PC-9 (cell line): ENCODE measurements around the gene SPTB. TPM values are rescaled to one million over a fixed set of nuclear protein-coding genes. Genes with fewer than 3 reads are reported as not detected.
A peak's percentile ranks its signal among the peaks of the same experiment; 100 is the strongest.

Experiments used
- BruUV-seq: library from RNA; stranded (reverse); fragments of 400-500 nt; replicated peaks from 2 replicates; lab custom pipeline; 2021; lab: Mats Ljungman, UMichigan
- CTCF ChIA-PET: fragments of 300-600 bp; sonication (Branson Sonifier 250); formaldehyde crosslinking; loops from one replicate; lab custom pipeline; 2022; ENCODE audit warnings: antibody characterized with exemption; lab: Charles Lee
- POLR2A ChIA-PET: fragments of 300-600 bp; sonication (Branson Sonifier 250); formaldehyde crosslinking; loops from one replicate; lab custom pipeline; 2022; ENCODE audit warnings: antibody characterized with exemption; ENCODE audit not compliant: unreplicated experiment; lab: Charles Lee
- DNase-seq, 2 experiments: peaks; one replicate each; pipeline versions ENCODE4 v3.0.0 to v3.0.0-alpha.2; 2015 to 2022; ENCODE audit warnings: mixed read lengths in 1 of 2
- H2AFZ ChIP-seq: fragments of 200-600 bp; sonication (generic); 2 replicates; pipeline ENCODE4 v1.8.1; 2017; ENCODE audit warnings: antibody characterized with exemption
- H3F3A ChIP-seq: fragments of 200-600 bp; sonication (generic); 2 replicates; pipeline ENCODE4 v1.8.1; 2017; ENCODE audit warnings: antibody characterized with exemption, mild to moderate bottlenecking, low read depth; ENCODE audit not compliant: insufficient read depth
- H3K27ac ChIP-seq: fragments of 200-600 bp; sonication (generic); 2 replicates; pipeline ENCODE4 v1.6.1; 2016; ENCODE audit warnings: mixed run types
- H3K27me3 ChIP-seq: fragments of 200-600 bp; sonication (generic); 2 replicates; pipeline ENCODE4 v1.6.1; 2016; ENCODE audit warnings: low read depth, mixed run types; ENCODE audit not compliant: insufficient read depth
- H3K36me3 ChIP-seq: fragments of 200-600 bp; sonication (generic); 2 replicates; pipeline ENCODE4 v1.6.1; 2016; ENCODE audit warnings: low read depth, mixed run types
- H3K4me1 ChIP-seq: fragments of 200-600 bp; sonication (generic); replicated peaks from 2 replicates; pipeline ENCODE4 v1.6.1; 2016; ENCODE audit warnings: mixed run types; ENCODE audit not compliant: insufficient read depth
- H3K4me2 ChIP-seq: fragments of 200-600 bp; sonication (generic); 2 replicates; pipeline ENCODE4 v1.6.1; 2017; ENCODE audit warnings: mixed run types
- H3K4me3 ChIP-seq: fragments of 200-600 bp; sonication (generic); 2 replicates; pipeline ENCODE4 v1.6.1; 2016; ENCODE audit warnings: mixed run types
- H3K79me2 ChIP-seq: fragments of 200-600 bp; sonication (generic); 2 replicates; pipeline ENCODE4 v1.6.1; 2017; ENCODE audit warnings: low read depth, mixed run types
- H3K9me2 ChIP-seq: fragments of 200-600 bp; sonication (generic); 2 replicates; pipeline ENCODE4 v1.8.1; 2017; ENCODE audit warnings: mild to moderate bottlenecking; ENCODE audit not compliant: insufficient read depth
- H3K9me3 ChIP-seq: fragments of 200-600 bp; sonication (generic); 2 replicates; pipeline ENCODE4 v1.8.1; 2016; ENCODE audit warnings: low read depth; ENCODE audit not compliant: insufficient read depth
- H4K20me1 ChIP-seq: fragments of 200-600 bp; sonication (generic); 2 replicates; pipeline ENCODE4 v1.8.1; 2017; ENCODE audit not compliant: insufficient read depth
- CTCF ChIP-seq: fragments of 200-600 bp; sonication (generic); conservative IDR thresholded peaks from 2 replicates; pipeline ENCODE4 v1.6.1; 2017; ENCODE audit warnings: mixed run types, antibody characterized with exemption, mild to moderate bottlenecking, moderate library complexity
- EZH2 ChIP-seq: fragments of 200-600 bp; sonication (generic); IDR thresholded peaks from 2 replicates; pipeline ENCODE4 v1.8.0; 2017; ENCODE audit warnings: antibody characterized with exemption, low read depth
- intact Hi-C: fragments of 100-400 bp; cut with micrococcal nuclease; formaldehyde crosslinking; loops from one replicate; pipeline ENCODE4 v1.10.0; 2022; ENCODE audit not compliant: unreplicated experiment
- total RNA-seq: library from RNA; stranded (reverse); gene quantifications from 2 replicates; pipeline ENCODE4 v1.2.3, GENCODE V29; 2021

Gene SPTB
- total RNA-seq, 1 experiment from 2014 or later: 0.50 TPM

GRCh38 chr14:64848239-64848638 lies 31.5 kb downstream of the SPTB start:
- DNase-seq: no peak
- H3K27ac ChIP-seq: no peak overlapping the region
- CTCF ChIA-PET: no interaction called here
- H3K9me2 ChIP-seq: no peaks in the 10 kb centered on the region
- H4K20me1 ChIP-seq: no peaks in the 10 kb centered on the region
- no peak for TF ChIP-seq CTCF
- H2AFZ ChIP-seq: no peak overlapping the region
- no peaks in the 10 kb centered on the region for H3K36me3 ChIP-seq
- no peaks in the 10 kb centered on the region for H3K9me3 ChIP-seq
- peaks cover 11% of the 10 kb centered on the region for H3K4me1 ChIP-seq
- H3K27me3 ChIP-seq: peaks cover 93% of the 10 kb centered on the region
- intact Hi-C loops: no loop called here
- no peaks in the 10 kb centered on the region for H3K79me2 ChIP-seq
- POLR2A ChIA-PET: interaction anchor here (0.9 kb wide), 1 partner anchor 14 kb away, joined by 12 read pairs; no protein-coding TSS in a partner anchor
- no peak overlapping the region for H3K4me2 ChIP-seq
- no peaks in the 10 kb centered on the region; the same call in 1 of the 2 replicates for H3F3A ChIP-seq
- H3K4me3 ChIP-seq: no peak overlapping the region
- no TSS peak for BruUV-seq

GRCh38 chr14:64846319-64846718 lies 33.4 kb downstream of the SPTB start:
- BruUV-seq: no TSS peak
- Histone ChIP-seq H3K4me3 (no peak overlapping the region), H3K27ac (no peak overlapping the region), H3F3A (peaks cover 2% of the 10 kb centered on the region; the same call in 1 of the 2 replicates), H3K4me2 (no peak overlapping the region; the same call in 1 of the 2 replicates), H2AFZ (no peak overlapping the region), H3K9me3 (no peaks in the 10 kb centered on the region), H3K27me3 (peaks cover 77% of the 10 kb centered on the region), H4K20me1 (no peaks in the 10 kb centered on the region), H3K9me2 (no peaks in the 10 kb centered on the region), H3K79me2 (no peaks in the 10 kb centered on the region), H3K4me1 (peaks cover 16% of the 10 kb centered on the region), H3K36me3 (no peaks in the 10 kb centered on the region)
- DNase-seq: no peak
- TF ChIP-seq EZH2 (no peak), CTCF (no peak)
- intact Hi-C loops: no loop called here
- CTCF ChIA-PET: interaction anchor here (0.8 to 1.3 kb wide), 2 partner anchors 45 to 256 kb away, joined by 3 read pairs; no protein-coding TSS in a partner anchor
- POLR2A ChIA-PET: interaction anchor here (0.5 kb wide), 1 partner anchor 43 kb away, joined by 5 read pairs; no protein-coding TSS in a partner anchor

DNA sequence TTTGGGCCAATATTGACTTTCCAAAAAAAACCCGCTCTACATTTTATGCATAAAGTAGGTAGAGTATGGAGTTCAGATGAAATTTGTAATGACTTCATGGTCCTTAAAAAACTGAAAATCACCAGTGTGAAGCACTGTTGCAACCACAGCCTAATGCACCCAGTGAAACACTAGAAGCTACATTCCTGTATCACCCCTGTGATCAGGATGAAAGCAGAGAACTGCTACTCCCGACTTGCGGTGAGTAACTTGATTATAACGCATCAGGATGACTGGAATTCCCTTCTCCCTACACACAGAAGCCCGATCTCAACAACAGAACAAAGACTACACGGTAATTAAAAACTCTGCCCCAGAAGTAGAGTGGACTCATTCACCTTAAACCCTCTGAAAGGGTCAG lies 33.8 kb downstream of the SPTB start:
- no peaks in the 10 kb centered on the region for H3K9me3 ChIP-seq
- TF ChIP-seq EZH2 (no peak), CTCF (no peak)
- H3K79me2 ChIP-seq: no peaks in the 10 kb centered on the region
- H4K20me1 ChIP-seq: no peaks in the 10 kb centered on the region
- no peak overlapping the region for H3K4me3 ChIP-seq
- intact Hi-C loops: no loop called here
- BruUV-seq: no TSS peak
- no peak overlapping the region; the same call in 1 of the 2 replicates for H3K4me2 ChIP-seq
- H3K27ac ChIP-seq: no peak overlapping the region
- H2AFZ ChIP-seq: no peak overlapping the region
- peaks cover 6% of the 10 kb centered on the region for H3F3A ChIP-seq
- no peaks in the 10 kb centered on the region for H3K9me2 ChIP-seq
- H3K36me3 ChIP-seq: no peaks in the 10 kb centered on the region
- peaks cover 72% of the 10 kb centered on the region for H3K27me3 ChIP-seq
- DNase-seq: peak; percentile 40 to 73
- H3K4me1 ChIP-seq: peaks cover 19% of the 10 kb centered on the region
- ChIA-PET CTCF (interaction anchor here (0.5 to 1.3 kb wide), 3 partner anchors 44 to 1454 kb away, joined by 3 read pairs; no protein-coding TSS in a partner anchor), POLR2A (interaction anchor here (0.5 kb wide), 1 partner anchor 43 kb away, joined by 5 read pairs; no protein-coding TSS in a partner anchor)
